Trophoblast cell (in vitro differentiated cells and primary cell): ENCODE results near the gene CCNL1.
"Not testable (repeated sequence)": the region's sequence is repeated elsewhere in the genome, so short reads cannot be mapped to it uniquely, and the experiment has no call there.

Experiments used
- DNase-seq, 2 donors: peaks; one replicate each; pipeline ENCODE4 v3.0.0-alpha.2; 2016
- H2AFZ ChIP-seq: 2 replicates; pipeline ENCODE4 v1.6.1; 2013; ENCODE audit warnings: low read length, moderate library complexity, mild to moderate bottlenecking; ENCODE audit not compliant: insufficient read depth, poor library complexity
- H2AK5ac ChIP-seq: 2 replicates; pipeline ENCODE4 v1.6.1; 2013; ENCODE audit warnings: mild to moderate bottlenecking, low read length
- H2BK120ac ChIP-seq: 2 replicates; pipeline ENCODE4 v1.6.1; 2013; ENCODE audit warnings: low read length, mild to moderate bottlenecking, moderate library complexity; ENCODE audit not compliant: insufficient read depth, poor library complexity
- H2BK12ac ChIP-seq: 2 replicates; pipeline ENCODE4 v1.6.1; 2013; ENCODE audit warnings: mild to moderate bottlenecking, low read length, moderate library complexity
- H2BK5ac ChIP-seq: 2 replicates; pipeline ENCODE4 v1.6.1; 2013; ENCODE audit warnings: low read length, low read depth, moderate library complexity, mild to moderate bottlenecking; ENCODE audit not compliant: poor library complexity
- H3K14ac ChIP-seq: 2 replicates; pipeline ENCODE4 v1.6.1; 2013; ENCODE audit warnings: mild to moderate bottlenecking, low read length
- H3K18ac ChIP-seq: 2 replicates; pipeline ENCODE4 v1.6.1; 2013; ENCODE audit warnings: mild to moderate bottlenecking, low read length
- H3K23ac ChIP-seq: 2 replicates; pipeline ENCODE4 v1.6.1; 2013; ENCODE audit warnings: low read length
- H3K27ac ChIP-seq: 2 replicates; pipeline ENCODE4 v1.5.1; 2013; ENCODE audit warnings: low read depth, mild to moderate bottlenecking, inconsistent platforms, low read length, moderate library complexity
- H3K27me3 ChIP-seq: 2 replicates; pipeline ENCODE4 v1.6.1; 2013; ENCODE audit warnings: inconsistent platforms, mild to moderate bottlenecking, low read length, moderate library complexity; ENCODE audit not compliant: insufficient read depth
- H3K36me3 ChIP-seq, 2 experiments: 1 replicate in 1 of 2; 2 replicates in 1 of 2; pipeline ENCODE4 v1.6.1; 2013; ENCODE audit warnings: low read length in 2 of 2, mild to moderate bottlenecking in 2 of 2, moderate library complexity in 1 of 2; ENCODE audit not compliant: insufficient read depth in 2 of 2, control insufficient read depth in 1 of 2
- H3K4ac ChIP-seq: 2 replicates; pipeline ENCODE4 v1.6.1; 2013; ENCODE audit warnings: low read depth, mild to moderate bottlenecking, low read length, moderate library complexity
- H3K4me1 ChIP-seq, 2 experiments: 1 replicate in 1 of 2; 2 replicates in 1 of 2; pipeline ENCODE4 v1.6.1; 2013; ENCODE audit warnings: low read length in 2 of 2, mild to moderate bottlenecking in 2 of 2, moderate library complexity in 1 of 2; ENCODE audit not compliant: insufficient read depth in 2 of 2, control insufficient read depth in 1 of 2
- H3K4me2 ChIP-seq: 2 replicates; pipeline ENCODE4 v1.6.1; 2013; ENCODE audit warnings: inconsistent platforms, mild to moderate bottlenecking, low read length, moderate library complexity
- H3K4me3 ChIP-seq: 2 replicates; pipeline ENCODE4 v1.5.1; 2013; ENCODE audit warnings: mild to moderate bottlenecking, low read depth, low read length, inconsistent platforms
- H3K79me1 ChIP-seq: one replicate; pipeline ENCODE4 v1.6.1; 2013; ENCODE audit warnings: low read length
- H3K79me2 ChIP-seq: 2 replicates; pipeline ENCODE4 v1.6.1; 2013; ENCODE audit warnings: low read length, mild to moderate bottlenecking; ENCODE audit not compliant: control insufficient read depth, insufficient read depth, poor library complexity
- H3K9ac ChIP-seq: 2 replicates; pipeline ENCODE4 v1.6.1; 2013; ENCODE audit warnings: mild to moderate bottlenecking, low read length
- H3K9me3 ChIP-seq: 2 replicates; pipeline ENCODE4 v1.6.1; 2013; ENCODE audit warnings: low read depth, mild to moderate bottlenecking, control low read depth, inconsistent platforms, low read length; ENCODE audit not compliant: insufficient read depth
- H4K12ac ChIP-seq: 2 replicates; pipeline ENCODE4 v1.6.1; 2013; ENCODE audit warnings: low read depth, mild to moderate bottlenecking, low read length, moderate library complexity
- H4K8ac ChIP-seq: 2 replicates; pipeline ENCODE4 v1.6.1; 2013; ENCODE audit warnings: low read depth, mild to moderate bottlenecking, low read length, moderate library complexity
- H4K91ac ChIP-seq: one replicate; pipeline ENCODE4 v1.6.1; 2013; ENCODE audit warnings: low read depth, mild to moderate bottlenecking, low read length, moderate library complexity
- WGBS: extraction: QIAGEN DNeasy Blood & Tissue Kit; methylation state at CpG from one replicate; pipeline ENCODE4 v1.1.7; 2013; ENCODE audit warnings: missing lambda C conversion rate; ENCODE audit not compliant: insufficient read length, insufficient coverage; ENCODE audit errors: extremely low coverage; 5-methylcytosine and 5-hydroxymethylcytosine counted together

Gene CCNL1

DNA sequence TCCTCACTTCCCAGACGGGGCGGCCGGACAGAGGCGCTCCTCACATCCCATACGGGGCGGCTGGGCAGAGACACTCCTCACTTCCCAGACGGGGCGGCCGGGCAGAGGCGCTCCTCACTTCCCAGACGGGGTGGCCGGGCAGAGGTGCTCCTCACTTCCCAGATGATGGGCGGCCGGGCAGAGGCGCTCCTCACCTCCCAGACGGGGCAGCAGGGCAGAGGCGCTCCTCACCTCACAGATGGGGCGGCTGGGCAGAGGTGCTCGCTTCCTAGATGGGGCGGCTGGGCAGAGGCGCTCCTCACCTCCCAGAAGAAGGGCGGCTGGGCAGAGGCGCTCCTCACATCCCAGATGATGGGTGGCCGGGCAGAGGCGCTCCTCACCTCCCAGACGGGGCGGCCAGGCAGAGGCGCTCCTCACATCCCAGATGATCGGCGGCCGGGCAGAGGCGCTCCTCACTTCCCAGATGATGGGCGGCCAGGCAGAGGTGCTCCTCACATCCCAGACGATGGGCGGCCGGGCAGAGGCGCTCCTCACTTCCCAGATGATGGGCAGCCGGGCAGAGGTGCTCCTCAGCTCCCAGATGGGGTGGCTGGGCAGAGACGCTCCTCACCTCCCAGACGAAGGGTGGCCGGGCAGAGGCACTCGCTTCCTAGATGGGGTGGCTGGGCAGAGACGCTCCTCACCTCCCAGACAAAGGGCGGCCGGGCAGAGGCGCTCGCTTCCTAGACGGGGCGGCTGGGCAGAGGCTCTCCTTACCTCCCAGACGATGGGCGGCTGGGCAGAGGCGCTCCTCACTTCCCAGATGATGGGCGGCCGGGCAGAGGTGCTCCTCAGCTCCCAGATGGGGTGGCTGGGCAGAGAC, 18.8 kb upstream of the CCNL1 start:
- not testable (repeated sequence) for H4K8ac ChIP-seq, H3K79me1 ChIP-seq, H3K9ac ChIP-seq, H3K36me3 ChIP-seq, H2BK5ac ChIP-seq, DNase-seq, H3K4me3 ChIP-seq, H3K18ac ChIP-seq, H3K27ac ChIP-seq, H2AFZ ChIP-seq, H3K14ac ChIP-seq, H2AK5ac ChIP-seq, H2BK120ac ChIP-seq, H3K4me2 ChIP-seq, H2BK12ac ChIP-seq, H3K27me3 ChIP-seq, H4K91ac ChIP-seq, H3K4ac ChIP-seq, H4K12ac ChIP-seq, H3K4me1 ChIP-seq, H3K79me2 ChIP-seq, H3K23ac ChIP-seq
- H3K9me3 ChIP-seq, result peaks cover 11% of the 10 kb centered on the region
- no CpG with 5 or more reads among the region's 54 CpGs for WGBS

- not testable (repeated sequence) for H3K9me3 ChIP-seq, H3K27ac ChIP-seq, H3K18ac ChIP-seq, H4K91ac ChIP-seq, H3K27me3 ChIP-seq, H2BK5ac ChIP-seq, DNase-seq, H3K79me2 ChIP-seq, H3K79me1 ChIP-seq, H2AFZ ChIP-seq, H3K4me1 ChIP-seq, H3K9ac ChIP-seq, H4K12ac ChIP-seq, H2BK12ac ChIP-seq, H3K4me3 ChIP-seq, H2BK120ac ChIP-seq, H2AK5ac ChIP-seq, H3K4me2 ChIP-seq, H3K36me3 ChIP-seq, H3K23ac ChIP-seq, H3K4ac ChIP-seq, H3K14ac ChIP-seq, H4K8ac ChIP-seq
- 100% methylated on average over 1 of the region's 9 CpGs for WGBS
Observed at GRCh38 chr3:157177801-157178453, 18.0 kb upstream of the CCNL1 start.

GRCh38 chr3:157176934-157177333, 17.0 kb upstream of the CCNL1 start:
- no peaks in the 10 kb centered on the region for H3K36me3 ChIP-seq
- no peak overlapping the region for H3K27ac ChIP-seq
- H4K12ac ChIP-seq, result no peak overlapping the region
- H3K79me1 ChIP-seq, result peaks cover 5% of the 10 kb centered on the region
- no peak overlapping the region for H2BK120ac ChIP-seq
- no peaks in the 10 kb centered on the region for H3K4me1 ChIP-seq
- H3K27me3 ChIP-seq, result no peaks in the 10 kb centered on the region
- no peak overlapping the region for H4K8ac ChIP-seq
- no peak overlapping the region for H2BK5ac ChIP-seq
- H3K9ac ChIP-seq, result no peak overlapping the region
- H3K4me3 ChIP-seq, result no peak overlapping the region
- H2BK12ac ChIP-seq, result no peak overlapping the region
- DNase-seq, result no peak
- no CpG with 5 or more reads among the region's 10 CpGs for WGBS
- no peak overlapping the region for H4K91ac ChIP-seq
- H3K79me2 ChIP-seq, result peaks cover 2% of the 10 kb centered on the region
- H2AK5ac ChIP-seq, result no peak overlapping the region
- H3K4ac ChIP-seq, result no peak overlapping the region
- H3K18ac ChIP-seq, result no peak overlapping the region
- no peak overlapping the region for H3K23ac ChIP-seq
- peaks cover 9% of the 10 kb centered on the region for H3K9me3 ChIP-seq
- no peak overlapping the region for H2AFZ ChIP-seq
- H3K4me2 ChIP-seq, result no peak overlapping the region
- no peak overlapping the region for H3K14ac ChIP-seq

GRCh38 chr3:157175691-157176507, 16.0 kb upstream of the CCNL1 start:
- H3K4me1 ChIP-seq, result no peaks in the 10 kb centered on the region
- no peak overlapping the region for H3K23ac ChIP-seq
- no peak overlapping the region for H2BK5ac ChIP-seq
- no peak overlapping the region for H2AK5ac ChIP-seq
- peak overlapping the region; percentile 72 for H4K12ac ChIP-seq
- H2BK120ac ChIP-seq, result no peak overlapping the region
- no peak overlapping the region for H4K91ac ChIP-seq
- H3K14ac ChIP-seq, result no peak overlapping the region
- no peak overlapping the region for H3K27ac ChIP-seq
- H2BK12ac ChIP-seq, result no peak overlapping the region
- peak in 1 of 2 donors; percentile 46 for DNase-seq
- no CpG with 5 or more reads among the region's 12 CpGs for WGBS
- no peaks in the 10 kb centered on the region for H3K36me3 ChIP-seq
- H3K9ac ChIP-seq, result peak overlapping the region; percentile 30
- peak overlapping the region; percentile 97 for H3K4me2 ChIP-seq
- H4K8ac ChIP-seq, result peak overlapping the region; percentile 69
- peaks cover 5% of the 10 kb centered on the region for H3K79me1 ChIP-seq
- H3K4me3 ChIP-seq, result no peak overlapping the region
- H3K79me2 ChIP-seq, result peaks cover 2% of the 10 kb centered on the region
- H3K4ac ChIP-seq, result peak overlapping the region; percentile 59
- H3K9me3 ChIP-seq, result peaks cover 9% of the 10 kb centered on the region
- no peak overlapping the region for H2AFZ ChIP-seq
- no peaks in the 10 kb centered on the region for H3K27me3 ChIP-seq
- no peak overlapping the region for H3K18ac ChIP-seq
